Activated CD4-positive, alpha-beta T cell treated with anti-CD3 and anti-CD28 coated beads for 36 hours (primary cell): ENCODE measurements around the gene MEG3. TPM values are rescaled to one million over a fixed set of nuclear protein-coding genes. Genes with fewer than 3 reads are reported as not detected.

Experiments
- microRNA-seq: library from miRNA; unstranded; fragments of <30 nt; microRNA quantifications from one replicate; pipeline ENCODE4 v1.2.0, GENCODE V29; 2021; ENCODE audit warnings: borderline replicate concordance
- total RNA-seq, 2 experiments: library from RNA; stranded (reverse); gene quantifications; one replicate each; pipeline ENCODE4 v1.2.3, GENCODE V29; 2021

MEG3 gene
- total RNA-seq, 2 experiments from 2014 or later, result not detected

Small RNA genes lying within 50 kb of the gene (microRNA-seq; reads per million reads assigned to microRNA genes)
- gene MIR127 (1.8 reads per million), gene MIR136 (1.1 reads per million), gene MIR2392 (not detected), gene MIR337 (not detected), gene MIR431 (not detected), gene MIR432 (not detected), gene MIR433 (not detected), gene MIR493 (not detected), gene MIR665 (not detected)

Other genes with a start within 250 kb of the MEG3 start
- 1 to 10 TPM; 3.1 to 3.5 TPM for gene BEGAIN, start 238.7 kb upstream of the MEG3 start, total RNA-seq
- not detected for gene DLK1, start 99.2 kb upstream of the MEG3 start, total RNA-seq
- not detected for gene RTL1, start 77.6 kb downstream of the MEG3 start, total RNA-seq